ES-I3 (cell line): ENCODE measurements around the gene CNPPD1.

Experiments
- H3K36me3 ChIP-seq: 2 replicates; pipeline ENCODE4 v1.6.1; 2013; ENCODE audit warnings: mild to moderate bottlenecking, low read length, control low read depth, moderate library complexity; ENCODE audit not compliant: insufficient read depth
- H3K4me1 ChIP-seq: 2 replicates; pipeline ENCODE4 v1.6.1; 2013; ENCODE audit warnings: mild to moderate bottlenecking, control low read depth, low read length; ENCODE audit not compliant: insufficient read depth
- H3K9ac ChIP-seq: 2 replicates; pipeline ENCODE4 v1.6.1; 2013; ENCODE audit warnings: low read depth, mild to moderate bottlenecking, low read length, moderate library complexity
- H3K9me3 ChIP-seq: 2 replicates; pipeline ENCODE4 v1.6.1; 2013; ENCODE audit warnings: mild to moderate bottlenecking, low read length, moderate library complexity; ENCODE audit not compliant: control insufficient read depth, insufficient read depth

The CNPPD1 gene

DNA sequence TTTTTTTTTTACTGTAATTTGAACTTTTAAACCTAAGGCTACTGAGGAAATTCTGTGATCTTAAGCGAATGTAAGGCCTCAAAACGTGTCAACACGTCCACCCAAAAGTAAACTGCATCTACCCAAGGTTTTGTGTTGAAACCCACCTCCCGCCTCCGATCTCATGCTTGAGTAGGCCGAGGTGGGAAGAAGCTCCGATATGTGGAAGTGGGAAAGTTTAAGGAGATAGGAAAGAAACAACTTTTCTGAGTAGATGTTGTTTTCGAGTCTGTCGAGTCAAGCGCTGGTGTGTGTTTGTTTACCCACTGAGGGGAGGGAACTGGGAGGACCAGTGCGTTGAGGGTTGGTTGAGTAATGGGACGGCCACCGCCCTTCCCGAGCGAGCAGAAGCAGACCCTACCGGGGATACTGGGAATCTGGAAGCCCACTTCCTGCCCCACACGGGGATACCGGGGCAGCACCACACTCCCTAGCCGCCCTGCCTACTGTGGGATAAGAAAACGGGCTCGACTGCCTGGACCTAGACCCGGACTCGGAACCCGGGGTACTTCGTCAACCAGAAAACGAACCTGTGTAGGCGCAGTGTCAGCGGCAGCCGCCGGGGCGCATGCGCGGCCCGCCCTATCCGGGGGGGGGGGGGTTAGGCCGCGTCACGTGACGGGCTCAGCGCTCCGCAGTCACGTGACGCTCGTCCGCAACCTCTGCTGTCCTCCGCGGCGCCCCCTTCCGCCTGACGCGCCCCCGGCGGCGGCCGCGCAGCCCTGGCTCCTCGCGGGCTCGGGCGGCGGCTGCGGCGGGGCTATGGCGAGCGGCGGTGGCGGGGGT, 1.0 kb upstream of the CNPPD1 start, which contains the start of gene RETREG2:
RETREG2 (plus strand) TSS at position 724 of the 825 bp plus-strand sequence; CDS start at position 802, 78 bp downstream.
- Histone ChIP-seq H3K36me3 (no peaks in the 10 kb centered on the region), H3K9ac (peak within 1 kb of the TSS; percentile 94), H3K9me3 (no peaks in the 10 kb centered on the region), H3K4me1 (peaks cover 5% of the 10 kb centered on the region; the same call in 1 of the 2 replicates)

DNA sequence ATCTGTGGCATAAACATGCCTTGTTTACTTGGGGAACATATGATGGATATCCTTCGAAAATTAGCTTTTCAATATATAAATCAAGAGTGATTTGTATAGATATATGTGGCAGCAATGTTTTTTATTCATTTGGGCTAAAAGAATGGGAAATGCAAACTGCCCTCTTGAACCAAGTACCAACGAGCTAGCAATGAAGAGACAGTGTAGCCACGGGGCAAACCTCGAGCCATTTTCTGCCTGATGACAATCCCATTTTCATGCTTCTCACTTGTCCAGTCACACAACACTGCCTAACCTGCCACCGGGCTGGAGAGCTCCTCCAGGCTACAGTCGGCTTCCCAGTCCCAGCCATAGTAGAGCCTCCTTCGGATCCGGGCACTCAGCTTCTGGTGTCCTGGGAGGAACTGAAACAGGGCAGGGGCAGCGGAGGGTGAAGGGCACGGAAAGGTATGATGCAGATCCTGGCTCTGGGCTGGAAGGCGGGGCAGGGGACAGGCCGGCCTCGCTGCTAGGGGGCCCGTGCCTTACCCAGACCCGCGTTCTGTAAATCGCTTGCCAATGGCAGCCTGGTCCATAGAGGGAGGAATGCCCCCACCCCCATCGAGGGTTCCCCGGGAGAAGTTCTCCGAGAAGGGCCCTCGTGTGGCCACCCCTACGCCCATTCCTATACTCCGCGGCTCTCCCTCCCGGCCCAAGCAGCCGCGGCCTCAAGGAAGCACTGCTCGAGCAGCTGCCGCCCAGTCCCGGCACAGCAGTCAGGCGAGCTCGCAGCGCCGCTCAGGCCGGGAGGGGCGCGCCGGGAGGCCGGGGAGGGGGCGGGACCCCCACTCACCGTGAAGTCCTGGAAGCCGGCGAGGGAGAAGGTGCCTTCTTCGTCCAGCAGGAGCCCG, 552 bp downstream of the CNPPD1 start:
- no peaks in the 10 kb centered on the region for H3K36me3 ChIP-seq
- no peaks in the 10 kb centered on the region for H3K9me3 ChIP-seq
- peak overlapping the region; percentile 94 for H3K9ac ChIP-seq

DNA sequence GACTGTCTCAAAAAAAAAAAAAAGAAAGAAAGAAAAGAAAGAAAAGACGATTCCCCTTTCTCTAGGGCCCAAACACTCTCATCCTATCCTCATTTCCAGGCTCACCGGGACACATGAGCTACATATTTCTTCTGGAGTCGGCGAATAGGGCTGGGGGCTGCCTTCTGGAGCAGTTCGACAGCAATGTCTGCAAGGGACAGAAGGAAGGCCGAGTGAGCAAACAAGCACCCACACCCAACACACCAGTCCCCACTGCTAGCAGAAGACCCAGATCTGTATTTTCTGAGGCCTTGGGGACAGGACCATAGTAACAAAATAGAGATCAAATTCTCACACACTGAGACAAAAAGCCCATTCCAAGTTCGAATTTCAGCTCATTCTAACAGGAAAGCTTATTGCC, 1.2 kb downstream of the CNPPD1 start:
- H3K9ac ChIP-seq, result 0 out of 2 replicates have a peak overlapping the region, but pooled peaks have one; percentile 94
- H3K9me3 ChIP-seq, result no peaks in the 10 kb centered on the region
- no peaks in the 10 kb centered on the region for H3K36me3 ChIP-seq
- peaks cover 10% of the 10 kb centered on the region; the same call in 1 of the 2 replicates for H3K4me1 ChIP-seq

More for the DNA sequence above, 552 bp downstream of the CNPPD1 start:
- H3K4me1 ChIP-seq, result peaks cover 10% of the 10 kb centered on the region; the same call in 1 of the 2 replicates

DNA sequence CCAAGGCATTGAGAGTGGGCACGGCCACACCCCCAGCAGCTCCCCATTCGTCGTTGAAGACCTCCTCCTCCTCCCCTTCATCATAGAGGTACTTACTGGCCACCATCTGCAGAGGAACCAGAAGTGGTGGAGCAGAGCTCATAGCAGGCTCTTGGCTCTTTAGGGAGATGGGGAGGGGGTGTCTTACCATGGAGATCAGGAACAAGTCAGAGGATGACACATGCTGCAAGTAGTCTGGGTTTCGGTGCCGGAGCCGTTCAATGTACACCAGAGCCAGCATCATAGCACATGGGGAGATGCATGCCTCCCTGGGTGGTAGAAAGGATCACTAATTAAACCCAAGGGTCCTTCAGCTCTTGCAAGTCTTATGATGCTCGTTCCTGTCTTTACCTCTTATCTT, 1.9 kb downstream of the CNPPD1 start:
- Histone ChIP-seq H3K4me1 (peaks cover 10% of the 10 kb centered on the region; the same call in 1 of the 2 replicates), H3K36me3 (no peaks in the 10 kb centered on the region), H3K9me3 (no peaks in the 10 kb centered on the region), H3K9ac (no peak overlapping the region)

DNA sequence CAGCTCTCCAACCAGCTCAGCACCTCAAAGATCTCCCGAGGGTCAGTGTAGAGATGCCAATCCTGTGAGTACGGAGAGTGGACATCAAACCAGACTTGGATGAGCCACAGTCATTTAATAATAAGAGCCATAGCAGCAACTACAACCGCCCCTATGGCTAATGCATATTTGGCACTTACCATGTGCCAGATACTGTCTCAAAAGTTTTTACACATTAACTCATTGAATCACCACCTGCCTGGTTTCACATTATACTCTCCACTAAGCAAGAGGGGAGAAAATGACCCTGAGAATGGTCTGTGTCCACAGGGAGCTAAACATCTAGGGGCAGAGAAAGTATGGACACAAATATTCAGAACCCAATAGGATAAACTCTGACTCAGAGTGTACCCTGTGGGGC, 2.6 kb downstream of the CNPPD1 start:
- no peaks in the 10 kb centered on the region for H3K9me3 ChIP-seq
- no peak overlapping the region for H3K9ac ChIP-seq
- peaks cover 10% of the 10 kb centered on the region; the same call in 1 of the 2 replicates for H3K4me1 ChIP-seq

DNA sequence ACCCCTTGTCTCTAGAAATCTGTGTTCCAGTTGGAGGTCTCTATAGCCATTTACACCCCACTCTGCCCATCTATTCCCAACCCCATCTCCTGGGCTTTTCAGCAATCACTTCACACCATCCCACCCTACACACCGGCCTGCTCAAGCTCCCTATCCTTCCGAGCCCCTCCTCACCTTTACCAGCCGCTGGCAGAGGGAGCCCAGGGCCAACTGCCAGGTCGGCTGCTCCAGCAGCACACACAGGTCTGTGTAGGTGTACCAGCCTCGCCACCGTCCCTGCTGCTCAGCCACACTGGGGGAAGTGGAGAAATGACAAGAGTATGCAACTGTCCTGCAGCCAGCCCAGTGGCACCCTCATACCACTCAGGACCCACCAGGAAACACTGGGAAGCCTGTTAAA, 3.5 kb downstream of the CNPPD1 start:
- no peaks in the 10 kb centered on the region for H3K36me3 ChIP-seq
- H3K9ac ChIP-seq, result no peak overlapping the region
- H3K9me3 ChIP-seq, result no peaks in the 10 kb centered on the region
- H3K4me1 ChIP-seq, result peaks cover 10% of the 10 kb centered on the region; the same call in 1 of the 2 replicates

More for the DNA sequence above, 2.6 kb downstream of the CNPPD1 start:
- H3K36me3 ChIP-seq, result no peaks in the 10 kb centered on the region

DNA sequence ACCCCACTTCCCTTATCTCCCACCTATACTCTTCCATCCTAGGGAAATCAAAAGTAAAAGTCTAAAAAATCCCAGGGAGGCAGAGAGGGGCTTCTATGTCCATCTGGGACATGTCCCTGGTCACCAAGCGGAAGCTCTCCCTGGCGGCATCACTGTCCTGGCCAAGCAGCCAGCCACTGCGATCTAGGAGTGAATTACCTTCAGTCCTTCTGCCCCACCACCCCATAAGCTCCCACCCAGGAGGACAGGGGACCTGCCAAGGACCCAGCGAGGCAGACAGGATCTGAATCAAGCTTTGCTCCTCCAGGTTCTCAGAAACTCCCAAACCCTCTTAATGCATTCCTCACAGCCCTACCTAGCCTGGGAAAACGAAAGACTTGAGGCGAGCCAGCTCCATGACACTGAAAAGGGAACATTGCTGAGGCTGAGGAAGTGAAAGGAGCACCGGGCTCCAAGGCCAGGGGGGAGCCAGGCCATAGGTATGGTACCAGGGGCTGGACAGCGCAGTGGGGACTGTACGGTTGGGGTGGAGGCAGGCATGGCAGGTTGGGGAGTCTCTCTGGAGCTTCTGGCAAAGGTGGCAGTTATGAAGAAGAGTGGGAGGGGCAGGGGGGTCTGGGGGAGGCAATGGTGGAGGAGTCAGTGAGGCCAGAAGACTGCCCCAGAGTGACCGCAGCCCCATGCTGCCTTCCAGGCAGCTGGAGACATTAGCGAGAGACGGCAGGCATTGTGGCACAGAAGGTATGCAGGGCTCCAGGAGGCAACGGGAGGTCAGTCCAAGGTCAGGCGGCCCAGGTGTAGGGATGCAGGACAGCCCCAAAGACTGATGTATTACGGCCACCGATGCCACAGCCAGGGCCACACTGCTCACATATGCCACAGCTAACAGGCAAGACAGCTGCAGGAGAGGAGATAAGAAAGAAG, 4.2 kb downstream of the CNPPD1 start:
- Histone ChIP-seq H3K36me3 (no peaks in the 10 kb centered on the region), H3K9me3 (no peaks in the 10 kb centered on the region), H3K9ac (no peak overlapping the region), H3K4me1 (peaks cover 10% of the 10 kb centered on the region; the same call in 1 of the 2 replicates)

DNA sequence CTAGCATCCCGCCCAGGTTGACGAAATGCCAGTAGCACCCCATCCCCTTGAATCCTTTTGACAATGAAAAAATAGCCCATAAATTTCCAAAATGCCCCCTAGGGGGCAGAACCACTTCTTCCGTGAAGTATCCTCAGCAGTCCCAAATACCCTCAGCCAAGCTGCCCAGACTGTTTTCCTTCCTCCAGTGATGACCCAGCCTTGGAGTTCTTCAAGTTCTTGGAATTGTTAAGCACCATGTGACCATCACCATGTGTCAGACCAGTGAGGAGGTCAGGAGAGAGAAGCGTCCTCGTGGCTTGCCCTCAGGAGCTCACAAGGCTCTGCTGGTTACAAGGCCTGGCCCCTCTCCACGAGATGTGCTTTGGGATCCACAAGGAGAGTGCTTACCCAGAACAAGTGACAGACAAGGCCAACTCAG, 5.5 kb downstream of the CNPPD1 start:
- Histone ChIP-seq H3K4me1 (peaks cover 10% of the 10 kb centered on the region; the same call in 1 of the 2 replicates), H3K9ac (no peak overlapping the region), H3K9me3 (no peaks in the 10 kb centered on the region), H3K36me3 (no peaks in the 10 kb centered on the region)

DNA sequence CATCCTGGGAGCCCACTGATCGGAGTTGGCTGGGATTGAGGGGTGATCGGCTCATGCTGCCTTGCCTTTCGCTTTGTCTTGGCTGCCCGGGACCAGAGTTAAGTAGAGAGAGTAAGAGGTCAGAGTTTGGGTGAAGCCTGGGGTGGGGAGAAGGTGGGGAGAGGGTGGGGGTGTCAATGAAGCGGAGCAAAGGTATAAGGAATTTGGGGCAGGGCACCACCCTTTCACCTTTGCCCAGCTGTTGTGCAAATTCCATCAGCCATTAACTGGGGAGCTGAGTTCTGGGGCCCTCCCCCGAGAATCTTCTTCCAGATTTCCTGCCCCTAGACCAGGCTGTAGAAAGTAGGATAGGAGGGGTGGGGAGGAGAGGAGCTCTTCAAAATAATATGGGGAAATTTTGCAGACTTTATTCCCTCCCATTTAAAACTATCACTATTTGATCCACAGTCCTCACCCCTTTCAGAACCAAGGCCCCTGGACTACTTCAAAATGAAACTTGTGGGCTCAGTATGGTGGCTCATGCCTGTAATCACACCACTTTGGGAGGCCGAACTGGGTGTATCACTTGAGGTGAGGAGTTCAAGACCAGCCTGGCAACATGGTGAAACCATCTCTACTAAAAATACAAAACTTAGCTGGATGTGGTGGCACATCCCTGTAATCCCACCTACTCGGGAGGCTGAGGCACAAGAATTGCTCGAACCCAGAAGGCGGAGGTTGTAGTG, 6.6 kb downstream of the CNPPD1 start, which contains the start of gene SLC23A3:
SLC23A3 (minus strand) TSS at position 100 of the 725 bp plus-strand sequence; CDS start at position 55, 45 bp downstream.
- Histone ChIP-seq H3K9ac (no peak within 1 kb of the TSS), H3K4me1 (peaks cover 4% of the 10 kb centered on the region; the same call in 1 of the 2 replicates), H3K36me3 (no peaks in the 10 kb centered on the region)

DNA sequence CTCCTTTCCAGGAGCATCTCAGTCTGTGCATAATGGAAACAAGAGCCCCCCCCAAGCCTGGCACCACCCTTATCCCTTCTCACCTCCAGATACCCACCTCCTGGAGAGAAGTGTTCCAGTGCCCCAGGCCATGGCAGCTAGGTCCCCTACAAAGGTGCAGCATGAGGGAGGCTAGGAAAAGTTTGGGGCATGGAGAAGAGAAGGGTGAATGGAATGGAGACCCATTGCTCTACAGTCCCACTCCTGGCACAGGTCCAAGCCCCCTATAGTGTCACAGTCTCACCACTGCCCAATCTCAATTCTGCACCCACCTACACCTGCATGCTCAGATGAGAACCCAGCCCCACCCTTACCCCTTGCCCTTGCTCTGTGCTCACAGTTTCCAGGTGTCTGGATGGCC, 7.8 kb downstream of the CNPPD1 start:
- Histone ChIP-seq H3K9me3 (no peaks in the 10 kb centered on the region), H3K36me3 (no peaks in the 10 kb centered on the region), H3K4me1 (peaks cover 4% of the 10 kb centered on the region; the same call in 1 of the 2 replicates), H3K9ac (no peak overlapping the region)

More for the DNA sequence above, 6.6 kb downstream of the CNPPD1 start, which contains the start of gene SLC23A3:
- no peaks in the 10 kb centered on the region for H3K9me3 ChIP-seq

DNA sequence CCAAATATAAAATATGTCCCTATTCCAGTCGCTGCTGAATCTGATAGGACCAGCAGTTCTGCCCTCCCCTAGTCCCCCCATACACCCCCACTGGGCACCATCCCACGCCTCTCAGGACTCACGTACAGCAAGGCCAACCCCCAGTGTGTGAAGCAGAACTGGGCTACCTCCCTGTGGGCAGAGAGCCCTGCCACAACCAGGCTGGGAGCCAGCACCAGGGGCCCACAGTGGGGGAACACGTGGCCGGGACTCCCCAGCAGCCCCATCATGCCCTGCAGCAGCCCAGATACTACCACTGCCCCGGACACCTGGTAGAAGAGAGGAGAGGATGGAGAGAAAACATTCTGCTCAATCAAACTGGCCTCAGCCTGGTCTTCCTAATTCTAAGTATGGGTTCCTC, 8.2 kb downstream of the CNPPD1 start:
- Histone ChIP-seq H3K36me3 (no peaks in the 10 kb centered on the region), H3K9ac (no peak overlapping the region), H3K4me1 (peaks cover 4% of the 10 kb centered on the region; the same call in 1 of the 2 replicates), H3K9me3 (no peaks in the 10 kb centered on the region)

DNA sequence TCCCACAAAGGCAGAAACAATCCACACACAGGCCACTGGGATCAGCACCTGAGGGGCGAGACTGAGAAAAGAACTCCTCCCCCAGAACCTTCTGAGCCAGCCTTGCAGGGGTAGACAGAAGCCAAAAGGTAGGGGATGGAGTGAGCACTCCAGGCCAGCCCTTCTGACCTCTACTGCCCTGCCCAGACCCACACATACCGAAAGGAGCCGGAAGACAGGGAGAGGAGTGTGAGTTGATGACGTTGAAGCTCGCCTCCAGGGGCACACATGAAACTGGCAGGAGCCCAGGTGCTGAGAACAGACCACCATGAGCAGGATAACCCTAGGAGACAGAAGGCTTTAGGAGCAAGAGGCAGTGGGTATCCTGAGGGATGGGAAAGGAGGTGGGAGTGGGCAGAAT, 8.7 kb downstream of the CNPPD1 start:
- H3K4me1 ChIP-seq, result peaks cover 4% of the 10 kb centered on the region; the same call in 1 of the 2 replicates
- H3K9ac ChIP-seq, result no peak overlapping the region
- H3K36me3 ChIP-seq, result no peaks in the 10 kb centered on the region
- H3K9me3 ChIP-seq, result no peaks in the 10 kb centered on the region
